Kasumi-1 (cell line): ENCODE data around the gene ADAM8.

ENCODE experiments used
- DNase-seq, 2 experiments: peaks; one replicate each; lab custom pipeline; 2025; lab: John Stamatoyannopoulos, UW

ADAM8 gene

DNA sequence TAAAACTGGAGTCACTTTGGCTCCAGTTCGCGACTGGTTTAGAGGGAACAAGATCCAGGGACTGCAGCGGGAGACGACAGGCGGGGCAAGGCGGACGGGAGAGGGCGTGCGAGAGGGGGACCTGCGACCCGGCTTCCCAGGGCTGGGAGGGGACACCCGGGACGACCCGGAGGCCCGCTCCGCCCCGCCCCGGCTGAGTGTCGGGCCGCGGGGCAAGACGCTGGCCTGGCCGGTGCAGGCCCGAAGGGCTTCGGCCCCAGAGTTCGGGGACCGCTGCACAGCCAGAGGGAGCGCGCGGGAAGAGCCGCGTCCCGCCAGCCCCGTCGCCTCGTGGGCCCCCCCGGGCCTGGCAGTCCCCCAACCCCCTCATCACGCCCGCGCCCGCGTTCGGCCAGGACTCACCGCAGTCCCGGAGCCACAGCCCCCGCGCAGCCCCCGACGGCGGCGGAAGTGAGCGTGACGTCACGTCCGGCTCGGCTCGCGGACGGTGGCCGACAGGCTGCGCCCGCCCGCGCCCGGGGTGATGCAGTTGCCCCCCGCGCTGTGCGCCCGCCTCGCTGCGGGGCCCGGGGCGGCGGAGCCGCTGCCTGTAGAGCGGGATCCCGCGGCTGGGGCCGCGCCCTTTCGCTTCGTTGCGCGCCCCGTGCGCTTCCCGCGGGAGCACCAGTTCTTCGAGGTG lies 31.9 kb upstream of the ADAM8 start, which contains the start of the genes TUBGCP2 and ZNF511:
Gene TUBGCP2, minus strand, starts transcription at position 452 of the 679 bp plus-strand sequence. CDS start 5,931 bp downstream, outside the sequence.
Gene ZNF511, plus strand, starts transcription at position 494 of the 679 bp plus-strand sequence. Its CDS starts 30 bp downstream, at position 524.
- peak; percentile 77 to 83 for DNase-seq

DNA sequence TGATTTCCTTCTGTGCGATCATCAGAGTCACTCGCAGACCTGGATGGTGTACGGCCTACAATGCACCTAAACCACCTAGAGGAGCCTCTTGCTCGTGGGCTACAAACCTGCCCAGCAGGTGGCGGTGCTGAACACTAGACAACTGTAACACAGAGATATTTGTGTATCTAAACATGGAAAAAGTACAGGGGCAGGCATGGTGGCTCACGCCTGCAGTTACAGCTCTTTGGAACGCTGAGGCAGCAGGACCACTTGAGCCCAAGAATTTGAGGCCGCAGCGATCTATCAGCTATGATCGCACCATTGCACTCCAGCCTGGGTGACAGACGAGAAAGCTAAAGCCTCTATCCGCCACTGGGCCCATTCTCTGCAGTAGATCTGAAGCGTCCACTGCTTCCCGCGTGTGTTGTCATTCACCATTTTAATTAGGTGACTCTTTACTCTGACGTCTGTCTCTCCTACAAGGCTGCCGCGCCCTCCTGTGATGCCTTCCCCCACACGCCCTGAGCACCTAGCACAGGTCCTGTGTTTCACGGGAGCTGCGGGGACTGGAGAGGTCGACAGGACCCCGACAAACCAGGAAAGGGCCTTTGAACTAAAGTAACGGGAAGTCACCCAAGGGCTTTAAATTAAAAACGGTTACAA lies 31.2 kb upstream of the ADAM8 start:
- peak; percentile 77 to 84 for DNase-seq

DNA sequence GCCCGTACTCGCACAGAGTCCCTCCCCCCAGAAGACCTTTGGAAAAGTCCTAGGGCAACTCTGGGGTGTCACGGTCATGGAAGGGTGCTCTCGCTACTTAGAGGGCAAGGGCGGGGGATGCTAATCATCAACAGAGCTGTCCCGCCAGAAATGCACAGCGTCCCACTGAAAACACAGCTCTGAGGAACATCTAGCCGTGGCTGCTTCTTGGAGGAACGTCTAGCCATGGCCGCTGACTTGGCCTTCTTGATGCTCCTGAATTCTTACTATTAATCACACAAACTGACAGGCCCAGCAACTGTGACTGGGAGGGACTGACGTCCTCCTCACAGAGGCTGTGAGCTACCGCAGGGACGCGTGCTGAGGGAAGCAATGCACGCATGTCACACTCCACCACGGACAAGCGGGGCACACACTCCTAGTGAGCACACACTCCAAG lies 30.3 kb upstream of the ADAM8 start:
- no peak for DNase-seq

DNA sequence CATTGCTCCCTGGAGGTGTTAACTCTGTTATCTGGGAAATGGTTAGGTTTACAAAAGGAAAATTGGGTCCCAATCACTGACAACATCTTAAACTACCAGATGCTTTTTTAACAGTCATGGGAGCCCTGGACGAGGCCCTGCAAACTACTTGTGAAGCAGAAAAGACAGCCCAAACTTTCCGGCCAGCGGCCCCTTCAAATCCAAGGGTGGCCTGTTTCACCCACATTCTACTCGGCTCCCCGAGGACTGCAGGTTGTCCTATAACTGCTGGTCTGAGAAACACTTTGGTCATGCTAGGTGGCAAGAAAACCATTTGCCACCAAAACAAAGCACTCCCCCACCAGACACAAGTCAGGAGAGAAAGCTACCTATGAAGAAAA lies 29.4 kb upstream of the ADAM8 start:
- no peak for DNase-seq

DNA sequence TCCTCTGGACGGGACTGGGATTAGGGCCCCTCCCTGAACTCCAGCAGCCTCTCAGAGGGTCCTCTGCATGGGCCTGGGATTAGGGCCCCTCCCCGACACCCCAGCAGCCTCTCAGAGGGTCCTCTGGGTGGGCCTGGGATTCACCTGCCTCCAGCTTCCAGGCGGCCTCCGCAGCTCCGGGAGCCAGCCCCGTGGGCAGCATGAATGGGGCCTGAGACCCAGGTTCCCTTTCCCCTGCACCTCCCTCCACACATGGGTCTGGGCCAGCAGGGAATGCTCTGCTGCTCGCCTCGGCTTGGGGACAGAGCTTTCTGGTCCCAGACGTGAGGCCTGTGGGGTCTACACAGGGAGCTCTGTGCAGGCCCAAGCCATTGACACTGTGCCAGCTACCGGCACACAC lies 26.5 kb upstream of the ADAM8 start:
- DNase-seq: no peak

DNA sequence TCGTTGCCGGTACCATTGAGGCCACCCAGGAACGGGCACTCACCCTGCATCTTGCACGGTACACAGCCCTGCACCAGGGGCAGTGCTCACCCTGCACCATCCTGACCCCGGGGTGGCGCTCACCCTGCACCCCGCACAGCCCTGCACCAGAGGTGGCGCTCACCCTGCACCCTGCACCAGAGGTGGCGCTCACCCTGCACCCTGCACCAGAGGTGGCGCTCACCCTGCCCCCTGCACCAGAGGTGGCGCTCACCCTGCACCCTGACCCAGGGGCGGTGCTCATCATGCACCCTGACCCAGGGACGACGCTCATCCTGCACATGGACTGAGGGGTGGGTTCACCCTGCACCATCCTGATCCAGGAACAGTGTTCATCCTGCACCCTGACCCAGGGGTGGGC lies 25.6 kb upstream of the ADAM8 start:
- no peak for DNase-seq

DNA sequence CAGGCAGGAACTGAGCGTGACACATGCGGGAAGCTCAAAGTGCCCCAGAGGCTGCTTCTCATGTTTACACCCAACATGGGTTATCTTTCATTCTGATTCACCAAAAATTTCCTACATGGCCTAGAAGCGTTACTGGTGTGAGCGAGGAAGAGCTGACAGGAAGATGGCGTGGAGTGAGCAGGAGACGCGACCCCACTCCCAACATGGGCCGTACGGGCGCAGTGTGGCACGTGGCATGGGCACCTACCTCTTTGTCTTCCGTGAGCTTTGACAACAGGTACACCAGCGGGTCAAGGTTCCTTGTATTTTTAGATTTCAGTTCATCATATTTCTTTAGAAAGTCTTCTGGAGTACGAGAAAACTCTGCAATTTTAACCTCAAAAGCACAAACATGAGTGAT lies 23.1 kb upstream of the ADAM8 start:
- DNase-seq: no peak

DNA sequence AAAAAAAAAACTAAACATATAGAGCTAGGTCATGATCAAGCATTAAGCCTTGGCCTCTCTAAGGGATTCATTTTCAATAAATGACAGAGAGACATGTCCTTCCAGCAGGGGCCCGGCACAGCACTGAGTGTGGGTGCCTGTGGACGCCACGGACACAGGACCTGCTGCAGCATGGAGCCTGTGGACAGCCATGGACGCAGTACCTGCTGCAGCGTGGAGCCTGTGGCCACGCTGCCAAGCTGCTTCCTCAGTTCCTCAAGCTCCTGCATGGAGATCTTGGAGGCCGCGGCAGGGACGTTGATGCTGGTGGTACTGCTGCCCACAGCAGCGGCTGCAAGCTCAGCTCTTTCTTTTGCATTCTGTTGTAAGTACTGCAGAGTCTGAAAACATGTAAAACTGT lies 22.6 kb upstream of the ADAM8 start:
- no peak for DNase-seq

DNA sequence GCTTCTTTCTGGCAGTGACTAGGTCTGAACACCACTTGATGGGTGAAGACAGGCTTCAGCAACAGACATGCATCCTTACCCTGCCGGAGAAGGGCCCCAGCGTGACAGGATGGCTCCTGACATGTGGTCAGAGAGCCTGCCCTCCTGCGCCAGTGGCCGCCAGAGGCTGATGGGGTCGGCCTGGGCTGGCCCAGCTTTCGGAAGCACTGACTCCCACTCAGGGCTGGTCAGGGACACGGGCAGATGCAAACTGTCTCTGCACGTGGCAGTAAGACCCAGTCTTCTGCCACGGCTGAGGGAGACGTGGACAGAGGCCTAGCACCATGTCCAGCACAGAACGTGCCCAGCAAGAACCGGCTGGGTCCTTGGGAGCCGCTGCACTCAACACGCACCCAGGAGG lies 21.8 kb upstream of the ADAM8 start:
- no peak for DNase-seq

DNA sequence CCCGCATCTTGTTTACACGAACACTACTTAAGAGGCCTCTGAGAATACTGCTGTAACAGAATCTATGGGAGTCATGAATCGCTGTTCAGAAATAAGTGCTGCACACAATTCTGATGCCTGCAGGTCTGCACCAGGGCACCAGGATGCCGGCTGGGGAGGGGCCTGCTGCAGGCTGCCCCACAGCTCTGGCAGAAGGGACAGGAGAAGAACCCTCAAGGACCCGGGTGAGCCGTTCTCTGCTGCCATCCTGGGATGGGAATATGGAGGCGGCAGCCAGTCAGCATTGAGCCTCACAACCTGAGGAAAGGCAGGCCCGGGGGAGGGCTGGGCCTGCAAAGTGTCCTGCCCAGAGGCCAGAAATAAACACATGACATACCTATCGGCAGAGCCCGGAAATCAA lies 20.8 kb upstream of the ADAM8 start:
- DNase-seq: no peak

DNA sequence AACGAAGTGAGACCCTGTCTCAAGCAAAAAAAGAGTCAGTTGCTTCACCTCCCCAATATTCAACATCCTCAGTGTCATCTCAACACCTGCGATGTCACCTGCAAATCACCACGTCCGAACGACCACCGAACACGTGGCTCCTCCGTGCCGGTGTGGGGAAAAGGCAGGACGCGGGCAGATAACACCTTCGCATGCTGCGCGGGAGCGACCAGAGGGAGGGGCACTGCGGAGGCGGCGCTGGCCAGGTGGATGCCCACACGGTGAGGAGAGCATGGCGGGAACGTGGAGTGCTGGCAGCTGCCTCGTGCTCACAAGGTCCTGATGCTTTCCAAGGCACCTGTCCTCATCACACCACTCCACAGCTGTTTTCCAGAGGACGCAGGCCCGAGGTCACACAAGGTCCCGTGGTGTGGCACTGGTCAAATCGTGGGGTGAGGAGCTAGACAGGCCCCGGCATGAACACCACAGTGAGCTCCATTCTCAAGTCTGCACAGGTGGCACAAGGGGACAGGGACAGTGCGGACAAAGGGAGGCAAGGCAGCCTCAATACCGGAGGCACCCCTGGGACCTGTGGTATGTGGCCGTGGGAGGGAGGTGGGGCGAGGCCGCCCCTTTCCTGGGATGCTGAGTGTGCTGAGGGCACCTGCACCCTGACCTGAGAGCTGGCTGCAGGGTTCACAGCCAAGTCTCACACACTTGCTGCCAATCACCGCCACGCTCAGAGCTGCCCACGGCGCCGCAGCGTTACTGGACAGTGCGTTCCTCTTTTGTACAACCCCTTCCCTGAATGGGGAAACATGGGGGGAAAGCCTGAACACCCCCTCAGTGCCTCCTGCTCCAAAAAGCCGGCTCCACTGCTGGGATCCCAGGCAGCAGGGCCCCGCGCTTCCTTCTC lies 19.0 kb upstream of the ADAM8 start:
- DNase-seq: no peak

DNA sequence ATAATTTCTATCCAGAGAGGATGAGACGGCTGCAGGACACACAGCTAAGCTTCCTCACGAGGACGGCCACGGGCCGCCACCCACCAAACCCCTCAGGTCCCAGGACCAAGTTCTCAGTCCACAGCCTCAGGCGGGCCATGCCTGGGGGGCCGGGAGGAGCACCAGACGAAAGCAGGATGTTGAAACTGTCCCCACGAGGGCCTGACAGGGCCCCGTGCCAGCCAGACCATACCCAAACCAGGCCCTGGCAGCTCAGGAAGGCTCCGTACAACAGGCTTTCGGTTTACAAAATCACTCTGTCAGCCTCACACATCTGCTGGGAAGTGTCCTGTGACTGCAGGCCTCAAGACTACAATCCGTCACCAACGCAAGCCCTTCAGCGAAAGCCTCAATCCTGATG lies 17.5 kb upstream of the ADAM8 start:
- no peak for DNase-seq

DNA sequence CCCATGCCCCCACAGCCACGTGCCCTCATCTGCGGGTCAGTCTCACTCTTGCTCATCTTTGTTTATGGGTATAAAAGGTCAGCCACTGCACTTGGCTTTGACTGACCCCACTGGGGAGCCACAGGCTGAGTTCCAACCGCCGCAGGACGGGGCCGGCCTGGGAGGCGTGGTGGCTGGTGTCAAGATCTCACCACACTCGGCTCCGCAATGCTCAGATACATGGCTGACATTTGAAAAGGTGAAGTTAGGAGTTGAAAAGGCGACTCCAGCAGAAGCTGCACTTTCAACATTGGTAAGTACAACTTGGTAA lies 17.1 kb upstream of the ADAM8 start:
- no peak for DNase-seq

DNA sequence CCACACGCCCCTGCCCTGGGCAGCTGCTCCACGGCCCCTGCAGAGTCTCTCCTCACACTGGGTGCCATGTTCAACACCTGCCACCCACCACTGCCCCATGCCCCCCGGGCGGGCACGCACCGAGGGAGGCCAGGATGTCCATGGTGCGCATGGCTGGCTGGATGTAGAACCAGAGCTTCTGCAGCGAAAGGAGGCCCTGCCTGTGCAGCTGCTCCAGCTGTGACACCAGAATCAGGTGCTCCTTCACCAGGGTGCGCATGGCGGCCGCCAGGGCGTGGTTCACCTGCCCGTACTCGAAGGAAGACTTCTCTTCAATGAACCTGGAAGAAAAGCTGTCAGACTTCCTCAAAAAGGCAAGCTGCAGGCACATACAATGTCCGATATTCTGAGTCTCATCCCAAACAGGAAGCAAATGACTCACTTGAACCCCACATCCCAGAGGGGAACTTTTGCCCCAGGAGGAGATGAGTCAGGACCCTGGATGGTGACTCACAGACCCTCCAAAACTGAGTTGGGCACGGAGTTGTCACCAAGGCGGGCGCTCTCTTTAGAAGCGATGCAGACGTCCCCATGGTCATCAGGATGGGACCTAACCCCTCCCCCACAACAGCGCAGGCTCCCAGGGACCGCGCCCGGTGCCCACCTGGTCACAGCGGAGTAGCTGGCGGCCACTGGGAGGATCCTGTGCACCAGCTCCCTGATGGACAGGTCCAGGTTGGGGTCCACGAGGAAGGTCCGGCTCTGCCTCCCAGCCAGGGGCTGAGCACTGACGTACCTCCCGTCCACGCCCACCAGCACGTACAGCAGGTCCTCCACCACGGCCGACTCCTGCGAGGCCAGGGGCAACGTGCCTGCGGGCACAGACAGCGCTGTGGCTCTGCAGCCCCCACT lies 16.5 kb upstream of the ADAM8 start:
- DNase-seq: peak; percentile 73 to 74

DNA sequence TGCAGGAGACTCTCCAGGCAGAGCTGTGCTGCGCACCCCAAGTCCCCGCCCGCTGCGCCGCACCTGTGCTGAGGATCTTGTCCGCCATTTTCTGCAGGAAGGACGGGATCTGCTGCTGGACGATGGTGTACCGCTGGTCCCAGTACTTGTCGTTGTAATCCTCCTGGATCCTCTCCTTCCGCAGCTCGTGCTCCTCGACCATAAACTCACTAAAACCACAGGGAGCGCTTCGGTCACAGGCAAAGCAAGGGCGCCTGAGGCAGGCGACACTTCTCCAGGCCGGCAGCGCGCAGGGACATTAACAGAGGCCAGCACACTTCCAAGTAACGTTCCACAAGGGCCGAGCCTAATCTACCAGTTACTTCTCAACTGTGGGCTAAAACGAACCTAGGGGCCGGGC lies 13.1 kb upstream of the ADAM8 start:
- DNase-seq: no peak

DNA sequence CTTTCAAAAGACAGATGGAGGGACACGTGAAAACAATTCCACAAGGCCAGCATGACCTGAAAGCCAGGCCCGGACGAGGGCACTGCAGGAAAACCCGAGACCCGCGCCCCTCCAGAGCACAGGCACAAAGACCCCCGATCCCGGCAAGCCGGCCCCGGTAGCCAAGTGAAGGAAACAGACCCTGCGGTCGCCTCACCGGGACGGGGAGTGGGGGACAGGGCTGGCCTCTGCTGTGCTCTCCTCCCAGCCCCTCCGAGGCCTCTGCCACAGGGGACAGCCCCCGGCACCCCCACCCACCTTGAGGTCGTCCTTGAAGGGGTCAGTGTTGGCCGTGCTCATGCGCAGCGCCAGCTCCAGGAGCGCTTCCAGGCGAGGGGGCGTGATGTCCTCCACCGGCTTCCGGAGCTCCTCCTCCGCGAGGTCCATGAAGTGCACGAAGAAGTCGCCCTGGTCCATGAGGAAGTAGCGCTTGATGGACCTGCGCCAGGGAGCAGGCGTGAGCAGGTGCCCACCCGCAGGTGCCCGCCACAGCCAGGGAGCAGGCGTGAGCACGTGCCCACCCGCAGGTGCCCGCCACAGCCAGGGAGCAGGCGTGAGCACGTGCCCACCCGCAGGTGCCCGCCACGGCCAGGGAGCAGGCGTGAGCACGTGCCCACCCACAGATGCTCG lies 11.3 kb upstream of the ADAM8 start:
- no peak for DNase-seq

DNA sequence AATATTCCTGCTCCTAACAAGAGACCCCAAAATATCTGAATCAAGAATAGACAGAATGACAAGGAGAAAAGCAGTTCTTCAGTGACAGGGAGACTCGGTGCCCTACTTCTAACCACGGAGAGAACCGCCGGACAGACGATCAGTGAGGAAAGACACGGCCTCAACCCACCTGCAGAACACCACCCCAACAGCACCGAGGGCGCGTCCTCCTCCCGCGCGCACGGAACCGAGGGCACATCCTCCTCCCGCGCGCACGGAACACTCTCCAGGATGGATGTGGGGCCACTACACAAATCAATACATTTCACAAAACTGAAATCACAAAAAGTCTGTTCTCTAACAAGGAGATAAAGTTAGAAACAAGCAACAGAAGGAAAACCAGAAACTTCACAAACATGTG lies 9.7 kb upstream of the ADAM8 start:
- DNase-seq: no peak

DNA sequence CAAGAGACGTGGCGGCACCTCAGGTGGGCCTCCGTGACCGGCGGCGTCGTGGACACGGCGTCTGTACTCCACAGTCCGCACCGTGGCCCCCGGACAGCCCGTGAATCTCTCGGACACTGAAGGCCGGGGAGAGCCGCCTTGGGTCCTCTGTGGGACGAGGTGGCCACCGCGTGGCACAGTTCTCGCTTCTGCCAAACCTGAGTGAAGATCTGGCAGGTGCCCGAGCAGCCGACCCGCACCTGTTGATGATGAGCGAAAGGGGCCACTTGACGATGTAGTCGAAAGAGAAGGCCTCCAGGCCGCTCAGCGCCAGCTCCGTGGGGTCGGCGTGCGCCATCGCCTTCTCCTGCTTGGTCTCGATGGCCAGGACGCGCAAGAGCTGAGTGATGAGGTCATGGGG lies 8.5 kb upstream of the ADAM8 start:
- no peak for DNase-seq

DNA sequence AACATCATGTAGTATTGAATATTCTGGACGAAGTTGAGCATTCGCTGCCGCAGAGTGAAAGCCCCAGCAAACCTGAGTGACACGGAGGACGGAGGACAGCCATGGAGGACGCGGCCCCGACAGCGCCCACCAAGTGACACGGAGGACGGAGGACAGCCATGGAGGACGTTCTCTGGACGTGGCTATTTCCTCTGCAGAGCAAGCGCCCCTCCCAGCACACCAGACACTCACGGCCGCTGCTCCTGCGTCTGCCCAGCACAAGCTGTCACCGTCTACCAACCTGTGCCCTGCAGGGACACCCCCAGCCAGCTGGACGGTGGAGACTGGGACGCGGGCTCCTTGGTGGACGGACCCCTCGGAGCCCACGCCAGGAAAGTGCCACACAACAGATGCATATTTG lies 7.3 kb upstream of the ADAM8 start:
- DNase-seq: no peak

DNA sequence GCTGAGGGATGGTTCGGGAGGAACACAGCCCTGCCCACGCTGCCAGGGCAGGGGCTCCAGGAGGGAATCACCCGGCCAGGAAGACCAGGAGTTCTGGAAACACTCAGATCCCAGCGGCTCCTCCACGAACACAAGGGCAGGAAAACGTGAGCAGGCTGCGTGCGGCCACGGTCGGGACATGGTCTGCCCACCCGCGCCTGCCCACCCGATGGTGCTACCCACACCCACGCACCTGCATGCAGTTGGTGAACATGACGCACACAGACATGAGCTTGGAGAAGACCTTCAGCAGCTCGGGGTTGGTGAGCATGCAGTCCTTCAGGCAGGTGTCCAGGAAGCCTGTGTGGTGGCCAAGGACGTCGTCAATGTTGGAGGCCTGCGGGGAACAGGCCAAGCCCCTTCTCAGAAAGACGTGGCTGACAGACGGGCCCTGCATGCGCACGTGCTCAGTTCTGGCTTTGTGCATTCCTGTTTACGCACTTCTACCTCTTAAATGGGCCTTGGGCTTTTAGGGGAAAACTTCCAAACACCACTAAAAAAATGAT lies 6.2 kb upstream of the ADAM8 start:
- no peak for DNase-seq
